Trophoblast cell (in vitro differentiated cells and primary cell): ENCODE measurements around the gene GNPDA1.

Experiments
- DNase-seq, 2 donors: peaks; one replicate each; pipeline ENCODE4 v3.0.0-alpha.2; 2016
- H2AFZ ChIP-seq: 2 replicates; pipeline ENCODE4 v1.6.1; 2013; ENCODE audit warnings: low read length, moderate library complexity, mild to moderate bottlenecking; ENCODE audit not compliant: insufficient read depth, poor library complexity
- H2AK5ac ChIP-seq: 2 replicates; pipeline ENCODE4 v1.6.1; 2013; ENCODE audit warnings: mild to moderate bottlenecking, low read length
- H2BK120ac ChIP-seq: 2 replicates; pipeline ENCODE4 v1.6.1; 2013; ENCODE audit warnings: low read length, mild to moderate bottlenecking, moderate library complexity; ENCODE audit not compliant: insufficient read depth, poor library complexity
- H2BK12ac ChIP-seq: 2 replicates; pipeline ENCODE4 v1.6.1; 2013; ENCODE audit warnings: mild to moderate bottlenecking, low read length, moderate library complexity
- H2BK5ac ChIP-seq: 2 replicates; pipeline ENCODE4 v1.6.1; 2013; ENCODE audit warnings: low read length, low read depth, moderate library complexity, mild to moderate bottlenecking; ENCODE audit not compliant: poor library complexity
- H3K14ac ChIP-seq: 2 replicates; pipeline ENCODE4 v1.6.1; 2013; ENCODE audit warnings: mild to moderate bottlenecking, low read length
- H3K18ac ChIP-seq: 2 replicates; pipeline ENCODE4 v1.6.1; 2013; ENCODE audit warnings: mild to moderate bottlenecking, low read length
- H3K23ac ChIP-seq: 2 replicates; pipeline ENCODE4 v1.6.1; 2013; ENCODE audit warnings: low read length
- H3K27ac ChIP-seq: 2 replicates; pipeline ENCODE4 v1.5.1; 2013; ENCODE audit warnings: low read depth, mild to moderate bottlenecking, inconsistent platforms, low read length, moderate library complexity
- H3K27me3 ChIP-seq: 2 replicates; pipeline ENCODE4 v1.6.1; 2013; ENCODE audit warnings: inconsistent platforms, mild to moderate bottlenecking, low read length, moderate library complexity; ENCODE audit not compliant: insufficient read depth
- H3K36me3 ChIP-seq, 2 experiments: 1 replicate in 1 of 2; 2 replicates in 1 of 2; pipeline ENCODE4 v1.6.1; 2013; ENCODE audit warnings: low read length in 2 of 2, mild to moderate bottlenecking in 2 of 2, moderate library complexity in 1 of 2; ENCODE audit not compliant: insufficient read depth in 2 of 2, control insufficient read depth in 1 of 2
- H3K4ac ChIP-seq: 2 replicates; pipeline ENCODE4 v1.6.1; 2013; ENCODE audit warnings: low read depth, mild to moderate bottlenecking, low read length, moderate library complexity
- H3K4me1 ChIP-seq, 2 experiments: 1 replicate in 1 of 2; 2 replicates in 1 of 2; pipeline ENCODE4 v1.6.1; 2013; ENCODE audit warnings: low read length in 2 of 2, mild to moderate bottlenecking in 2 of 2, moderate library complexity in 1 of 2; ENCODE audit not compliant: insufficient read depth in 2 of 2, control insufficient read depth in 1 of 2
- H3K4me2 ChIP-seq: 2 replicates; pipeline ENCODE4 v1.6.1; 2013; ENCODE audit warnings: inconsistent platforms, mild to moderate bottlenecking, low read length, moderate library complexity
- H3K4me3 ChIP-seq: 2 replicates; pipeline ENCODE4 v1.5.1; 2013; ENCODE audit warnings: mild to moderate bottlenecking, low read depth, low read length, inconsistent platforms
- H3K79me1 ChIP-seq: one replicate; pipeline ENCODE4 v1.6.1; 2013; ENCODE audit warnings: low read length
- H3K79me2 ChIP-seq: 2 replicates; pipeline ENCODE4 v1.6.1; 2013; ENCODE audit warnings: low read length, mild to moderate bottlenecking; ENCODE audit not compliant: control insufficient read depth, insufficient read depth, poor library complexity
- H3K9ac ChIP-seq: 2 replicates; pipeline ENCODE4 v1.6.1; 2013; ENCODE audit warnings: mild to moderate bottlenecking, low read length
- H3K9me3 ChIP-seq: 2 replicates; pipeline ENCODE4 v1.6.1; 2013; ENCODE audit warnings: low read depth, mild to moderate bottlenecking, control low read depth, inconsistent platforms, low read length; ENCODE audit not compliant: insufficient read depth
- H4K12ac ChIP-seq: 2 replicates; pipeline ENCODE4 v1.6.1; 2013; ENCODE audit warnings: low read depth, mild to moderate bottlenecking, low read length, moderate library complexity
- H4K8ac ChIP-seq: 2 replicates; pipeline ENCODE4 v1.6.1; 2013; ENCODE audit warnings: low read depth, mild to moderate bottlenecking, low read length, moderate library complexity
- H4K91ac ChIP-seq: one replicate; pipeline ENCODE4 v1.6.1; 2013; ENCODE audit warnings: low read depth, mild to moderate bottlenecking, low read length, moderate library complexity
- WGBS: extraction: QIAGEN DNeasy Blood & Tissue Kit; methylation state at CpG from one replicate; pipeline ENCODE4 v1.1.7; 2013; ENCODE audit warnings: missing lambda C conversion rate; ENCODE audit not compliant: insufficient read length, insufficient coverage; ENCODE audit errors: extremely low coverage; 5-methylcytosine and 5-hydroxymethylcytosine counted together

Gene GNPDA1

DNA sequence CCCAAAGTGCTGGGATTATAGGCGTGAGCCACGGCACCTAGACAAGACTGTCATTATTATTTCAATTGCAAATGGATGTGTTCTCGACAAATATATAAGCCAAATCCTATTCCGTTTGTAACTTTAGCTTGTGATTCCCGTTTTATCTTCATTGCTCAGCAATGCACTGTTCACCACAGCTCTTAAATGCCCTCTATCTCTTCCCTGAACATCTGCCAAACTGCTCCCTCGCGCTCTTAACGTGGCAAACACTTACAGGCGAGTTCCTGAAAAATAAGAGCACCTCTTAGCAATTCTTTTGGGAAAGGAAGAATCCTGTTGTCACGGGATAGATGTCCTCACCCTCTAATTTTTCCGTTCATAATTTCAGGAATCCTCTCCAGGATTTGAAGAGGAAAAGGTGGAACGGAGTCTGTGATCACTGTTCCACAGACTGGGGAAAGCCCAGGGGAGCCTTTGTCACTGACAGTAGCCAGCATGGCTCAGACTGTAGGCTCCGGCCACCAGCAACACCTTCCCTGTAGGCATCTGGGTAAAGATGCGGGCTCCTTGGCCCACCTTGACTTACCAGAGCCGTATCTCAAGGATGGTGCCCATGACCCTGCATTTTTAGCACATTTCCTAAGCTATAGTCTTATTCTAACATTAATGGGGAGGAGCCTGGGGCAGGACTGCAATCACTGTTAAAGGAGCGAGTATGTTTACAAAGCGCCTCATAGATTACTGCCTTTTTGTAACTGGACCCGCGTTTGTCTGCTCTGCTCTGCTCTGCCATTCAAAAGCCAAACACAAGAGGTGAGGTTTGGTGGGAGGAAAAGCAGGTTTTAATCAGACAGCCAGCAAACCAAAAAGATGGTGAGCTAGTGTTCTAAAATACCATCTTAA is 20.2 kb upstream of the GNPDA1 start:
- no peaks in the 10 kb centered on the region for H3K4me1 ChIP-seq
- no peak overlapping the region for H3K18ac ChIP-seq
- H2AK5ac ChIP-seq = no peak overlapping the region
- H3K79me1 ChIP-seq = no peaks in the 10 kb centered on the region
- H4K91ac ChIP-seq = no peak overlapping the region
- no peaks in the 10 kb centered on the region for H3K79me2 ChIP-seq
- no peak overlapping the region for H3K14ac ChIP-seq
- no CpG with 5 or more reads among the region's 19 CpGs for WGBS
- no peaks in the 10 kb centered on the region for H3K36me3 ChIP-seq
- H3K4me3 ChIP-seq = no peak overlapping the region
- H3K27ac ChIP-seq = no peak overlapping the region
- H3K9me3 ChIP-seq = no peaks in the 10 kb centered on the region
- H3K9ac ChIP-seq = no peak overlapping the region
- no peak overlapping the region for H3K4ac ChIP-seq
- H2BK120ac ChIP-seq = no peak overlapping the region
- H4K12ac ChIP-seq = no peak overlapping the region
- DNase-seq = peak; percentile 86 to 91
- H3K23ac ChIP-seq = no peak overlapping the region
- H2AFZ ChIP-seq = no peak overlapping the region
- no peak overlapping the region for H2BK5ac ChIP-seq
- no peak overlapping the region for H3K4me2 ChIP-seq
- no peaks in the 10 kb centered on the region for H3K27me3 ChIP-seq
- H2BK12ac ChIP-seq = no peak overlapping the region
- H4K8ac ChIP-seq = no peak overlapping the region

DNA sequence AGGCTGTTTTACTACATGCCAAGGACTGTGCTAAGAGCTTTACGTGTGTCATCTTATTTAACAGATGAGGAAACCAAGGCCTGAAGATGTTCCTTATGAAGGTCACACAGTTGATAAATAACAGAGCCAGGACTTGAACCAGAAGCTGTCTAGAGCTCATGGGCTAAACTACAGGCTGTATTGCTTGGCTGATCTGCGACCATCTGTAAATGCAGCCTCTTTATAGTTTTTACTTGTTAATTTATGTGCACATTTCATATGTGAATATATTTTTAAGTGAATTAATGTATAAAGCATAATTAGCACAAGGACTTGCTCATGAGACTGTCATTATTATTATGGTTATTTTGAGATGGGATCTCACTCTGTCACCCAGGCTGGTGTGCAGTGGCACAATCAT is 19.3 kb upstream of the GNPDA1 start:
- H3K36me3 ChIP-seq = no peaks in the 10 kb centered on the region
- no peak overlapping the region for H3K23ac ChIP-seq
- no peak overlapping the region for H3K4me2 ChIP-seq
- H3K79me2 ChIP-seq = no peaks in the 10 kb centered on the region
- no peak overlapping the region for H2BK5ac ChIP-seq
- no peaks in the 10 kb centered on the region for H3K4me1 ChIP-seq
- H3K18ac ChIP-seq = no peak overlapping the region
- no CpG with 5 or more reads among the region's 2 CpGs for WGBS
- H3K9me3 ChIP-seq = no peaks in the 10 kb centered on the region
- no peaks in the 10 kb centered on the region for H3K27me3 ChIP-seq
- no peak for DNase-seq
- no peak overlapping the region for H4K91ac ChIP-seq
- no peaks in the 10 kb centered on the region for H3K79me1 ChIP-seq
- H4K12ac ChIP-seq = no peak overlapping the region
- H2AK5ac ChIP-seq = no peak overlapping the region
- no peak overlapping the region for H4K8ac ChIP-seq
- H3K9ac ChIP-seq = no peak overlapping the region
- no peak overlapping the region for H3K4ac ChIP-seq
- no peak overlapping the region for H2BK12ac ChIP-seq
- H2AFZ ChIP-seq = no peak overlapping the region
- H3K14ac ChIP-seq = no peak overlapping the region
- no peak overlapping the region for H3K27ac ChIP-seq
- H2BK120ac ChIP-seq = no peak overlapping the region
- H3K4me3 ChIP-seq = no peak overlapping the region

DNA sequence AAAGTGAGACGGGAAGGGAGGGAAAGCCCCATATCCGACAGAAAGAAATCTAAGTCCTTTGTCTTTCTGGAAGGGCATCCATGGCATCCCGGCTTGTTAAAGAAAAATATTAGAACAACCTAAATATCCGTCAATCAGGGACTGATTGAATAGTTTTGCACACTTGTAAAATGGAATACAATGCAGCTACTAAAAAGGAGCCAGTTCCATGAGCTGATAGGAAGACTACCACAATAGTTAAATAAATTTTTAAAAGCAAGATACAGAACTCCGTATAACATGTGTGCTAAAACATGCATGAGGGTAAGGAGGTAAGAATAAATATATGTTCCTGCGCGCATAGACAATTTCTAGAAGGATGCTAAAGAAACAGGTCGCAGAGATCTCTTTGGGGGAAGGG is 12.8 kb upstream of the GNPDA1 start:
- Histone ChIP-seq H3K79me1 (no peaks in the 10 kb centered on the region), H3K36me3 (no peaks in the 10 kb centered on the region), H2AK5ac (no peak overlapping the region), H3K14ac (no peak overlapping the region), H2BK5ac (no peak overlapping the region), H3K9me3 (no peaks in the 10 kb centered on the region), H4K91ac (no peak overlapping the region), H3K27ac (no peak overlapping the region), H3K9ac (no peak overlapping the region), H3K4me3 (no peak overlapping the region), H3K4ac (no peak overlapping the region), H2AFZ (no peak overlapping the region), H2BK12ac (no peak overlapping the region), H4K8ac (no peak overlapping the region), H3K18ac (no peak overlapping the region), H4K12ac (no peak overlapping the region), H3K79me2 (no peaks in the 10 kb centered on the region), H3K4me2 (no peak overlapping the region), H3K4me1 (no peaks in the 10 kb centered on the region), H3K27me3 (no peaks in the 10 kb centered on the region), H2BK120ac (no peak overlapping the region), H3K23ac (no peak overlapping the region)
- DNase-seq = no peak
- WGBS = no CpG with 5 or more reads among the region's 8 CpGs

DNA sequence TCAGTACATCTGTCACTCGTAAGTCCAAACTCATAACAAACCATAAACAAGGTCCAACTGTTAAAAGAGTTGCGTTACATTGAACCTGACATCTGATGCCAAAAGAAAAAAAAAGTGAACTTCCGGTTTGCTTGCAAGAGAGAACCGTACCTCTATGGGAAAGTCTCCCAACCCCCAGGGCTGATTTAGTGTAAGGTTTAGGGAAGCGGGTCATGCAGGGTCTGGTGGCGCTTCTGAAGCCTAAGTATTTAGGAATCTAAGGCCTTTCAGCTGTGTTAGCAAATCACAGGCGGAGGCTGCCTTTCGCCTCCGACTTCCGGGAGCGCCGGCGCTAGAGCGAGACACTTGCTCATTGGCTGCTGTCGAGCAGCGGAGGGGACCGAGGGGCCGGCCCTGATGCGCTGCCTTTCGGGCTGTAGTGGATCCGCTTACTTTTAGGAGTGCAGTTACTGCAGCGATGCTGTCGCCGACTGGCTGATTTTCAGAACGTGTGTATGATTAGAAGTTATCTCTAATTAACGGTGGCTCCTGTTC is 12.0 kb upstream of the GNPDA1 start:
- peak overlapping the region; percentile 48 for H3K27ac ChIP-seq
- no peaks in the 10 kb centered on the region for H3K36me3 ChIP-seq
- H3K14ac ChIP-seq = no peak overlapping the region
- peak overlapping the region; percentile 13 for H4K12ac ChIP-seq
- DNase-seq = peak; percentile 98 to 99
- peak overlapping the region; percentile 91 for H3K4me2 ChIP-seq
- H2AK5ac ChIP-seq = no peak overlapping the region
- no peaks in the 10 kb centered on the region for H3K79me1 ChIP-seq
- H2BK12ac ChIP-seq = no peak overlapping the region
- peak overlapping the region; percentile 57 for H3K4me3 ChIP-seq
- H3K23ac ChIP-seq = no peak overlapping the region
- no peaks in the 10 kb centered on the region for H3K79me2 ChIP-seq
- peak overlapping the region; percentile 1 for H2BK120ac ChIP-seq
- H3K9me3 ChIP-seq = no peaks in the 10 kb centered on the region
- no peak overlapping the region for H3K18ac ChIP-seq
- H2BK5ac ChIP-seq = no peak overlapping the region
- peak overlapping the region; percentile 53 for H3K9ac ChIP-seq
- no peak overlapping the region for H4K91ac ChIP-seq
- peak overlapping the region; percentile 20 for H4K8ac ChIP-seq
- H3K4ac ChIP-seq = no peak overlapping the region
- WGBS = no CpG with 5 or more reads among the region's 26 CpGs
- no peaks in the 10 kb centered on the region for H3K4me1 ChIP-seq
- no peaks in the 10 kb centered on the region for H3K27me3 ChIP-seq
- H2AFZ ChIP-seq = peak overlapping the region; percentile 2
